ENCODE measurements around the gene MED26.

Gene MED26

DNA sequence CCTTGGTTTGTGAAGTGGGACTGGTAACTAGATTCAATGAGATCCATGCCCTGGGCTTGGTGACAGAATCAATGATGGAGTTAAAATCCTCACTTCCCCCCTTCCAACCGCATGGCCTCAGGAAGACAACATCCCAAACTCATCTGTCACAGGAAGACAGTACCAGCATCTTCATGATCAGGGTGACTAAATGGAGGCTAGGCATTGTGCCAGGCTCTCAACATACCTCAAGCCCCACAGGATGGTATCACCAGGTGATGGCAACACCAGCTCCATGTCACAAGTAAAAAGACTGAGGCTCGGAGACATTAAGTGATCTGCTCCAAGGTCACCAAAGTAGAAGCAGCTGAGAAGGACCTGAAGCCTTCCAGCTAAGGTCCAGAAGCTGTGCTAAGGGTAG, 14.2 kb downstream of the MED26 start:
- DNase-seq (ENCODE audit: low spot score), result no peak

DNA sequence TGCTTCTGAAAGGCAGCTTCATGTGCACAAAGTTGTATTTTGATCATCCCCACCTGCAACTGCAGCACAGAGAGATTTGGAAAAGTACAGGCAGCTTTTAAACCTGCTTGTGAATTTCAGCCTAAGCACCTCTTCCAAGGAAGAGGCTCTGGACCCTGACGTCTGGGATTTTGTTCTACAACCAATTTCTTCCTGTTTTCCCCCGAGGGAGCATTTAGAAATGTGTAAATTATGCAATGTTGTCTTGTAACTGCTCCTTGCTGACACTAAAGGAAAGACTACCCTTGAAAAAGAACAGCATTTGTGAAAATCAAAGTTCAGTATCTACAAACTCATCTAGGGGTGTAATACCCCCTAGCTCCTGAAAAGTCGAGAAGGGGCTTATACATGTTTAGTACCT, 15.4 kb downstream of the MED26 start:
- no peak for DNase-seq (ENCODE audit: low spot score)

DNA sequence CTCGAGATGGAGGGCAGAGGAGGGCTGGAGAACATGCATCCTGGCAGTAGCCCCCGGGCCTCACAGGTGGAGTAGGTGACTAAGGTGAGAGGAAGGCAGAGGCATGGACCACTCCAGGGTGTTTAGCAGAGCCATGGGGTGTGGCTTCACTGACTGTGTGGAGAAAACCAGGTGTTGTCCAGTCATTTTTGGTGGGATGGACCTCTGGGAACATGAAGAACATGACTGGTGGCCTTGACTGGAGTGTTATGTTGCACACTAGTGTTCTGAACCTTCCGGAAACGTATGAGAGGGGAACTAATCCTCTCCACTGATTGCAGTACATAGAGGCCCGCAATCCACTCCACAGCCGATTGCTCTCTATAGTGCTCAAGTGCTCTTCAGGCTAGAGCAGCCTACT, 16.9 kb downstream of the MED26 start:
- no peak for DNase-seq (ENCODE audit: low spot score)

DNA sequence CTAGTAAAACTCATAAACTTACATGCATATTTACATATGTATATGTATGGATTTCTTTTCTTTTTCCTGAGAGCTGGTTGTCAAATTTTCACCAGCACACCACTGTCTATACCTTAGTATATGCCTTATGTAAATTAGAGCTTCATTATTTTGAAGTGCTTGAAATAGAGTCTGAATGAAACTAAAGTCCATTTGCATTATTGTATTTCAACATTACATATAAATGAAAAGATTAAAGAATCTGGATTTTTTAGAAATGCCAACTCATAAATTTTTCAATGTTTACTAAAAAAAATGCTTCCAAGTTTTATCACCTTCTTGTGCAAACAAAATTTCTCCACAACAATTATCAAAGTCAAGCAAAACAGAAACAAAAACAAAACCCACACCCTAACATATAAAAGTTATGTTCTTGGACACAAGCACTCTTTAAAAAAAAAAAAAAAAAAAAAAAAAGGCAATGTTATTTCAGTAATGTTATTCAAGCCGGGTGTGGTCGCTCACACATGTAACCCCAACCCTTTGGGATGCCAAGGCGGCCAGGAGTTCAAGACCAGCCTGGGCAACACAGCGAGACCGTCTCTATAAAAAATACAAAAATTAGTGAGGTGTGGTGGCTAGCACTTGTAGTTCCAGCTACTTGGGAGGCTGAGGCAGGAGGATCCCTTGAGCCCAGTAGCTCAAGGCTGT, 18.3 kb downstream of the MED26 start:
- DNase-seq (ENCODE audit: low spot score), result no peak

DNA sequence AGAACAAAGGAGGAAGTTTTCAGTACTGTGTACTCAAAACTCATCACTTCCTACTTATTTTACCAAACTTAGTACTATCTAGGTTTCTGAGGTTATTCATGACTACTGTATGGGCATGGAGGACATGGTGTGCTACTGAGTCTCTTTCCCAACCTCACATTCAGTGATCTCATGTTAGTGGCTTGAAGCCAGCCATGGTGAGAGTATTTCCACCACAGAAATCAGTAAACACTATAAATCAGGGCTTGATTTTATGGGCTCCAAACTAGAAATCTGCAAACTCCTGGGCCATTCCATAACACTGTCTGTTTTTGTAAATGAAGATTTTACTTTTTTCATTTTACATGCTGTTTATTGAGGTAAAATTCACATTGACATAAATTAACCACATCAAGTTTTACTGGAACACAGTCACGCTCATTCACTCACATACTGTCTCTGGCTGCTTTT, 19.7 kb downstream of the MED26 start:
- peak; percentile 93 for DNase-seq (ENCODE audit: low spot score)

DNA sequence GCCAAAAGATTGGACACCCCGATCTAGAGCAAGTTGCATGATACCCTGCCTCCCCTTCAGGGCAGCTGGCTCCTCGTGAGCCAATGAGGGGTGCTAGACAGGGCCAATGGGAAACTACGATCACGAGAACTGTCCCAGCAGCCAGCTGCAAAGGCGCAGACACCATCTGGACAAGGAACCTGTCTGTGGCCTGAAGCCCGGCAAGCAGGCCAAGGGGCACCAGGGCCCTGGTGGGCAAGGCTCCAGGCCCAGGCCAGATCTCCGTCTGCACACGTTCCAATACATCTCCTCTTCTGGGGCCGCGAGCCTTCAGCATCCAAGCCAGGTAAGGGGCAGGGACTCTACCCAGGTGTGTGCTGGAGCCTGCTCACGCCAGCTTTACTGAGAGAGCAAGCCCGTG, 20.2 kb downstream of the MED26 start:
- DNase-seq (ENCODE audit: low spot score), result no peak

DNA sequence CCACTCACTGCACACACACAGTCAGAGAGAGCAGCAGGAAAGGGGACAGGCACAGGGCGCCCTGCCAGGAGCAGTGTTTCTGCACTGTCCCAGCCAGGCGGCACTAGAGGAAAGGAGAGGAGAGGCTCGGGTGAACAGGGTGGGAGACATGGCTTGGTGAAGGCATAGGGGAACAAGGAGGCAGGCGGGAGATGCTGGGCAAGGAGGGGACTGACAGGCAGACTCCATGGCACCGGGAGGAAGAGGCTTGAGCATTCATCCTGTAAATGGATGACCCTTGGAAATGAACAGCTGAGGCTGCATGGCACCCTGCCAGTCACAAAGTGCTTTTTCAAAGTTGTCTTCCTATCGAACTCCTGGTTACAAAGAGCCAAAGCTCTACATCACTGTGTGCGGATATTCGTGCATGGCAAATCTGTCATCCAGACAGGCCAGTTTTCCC, 22.4 kb downstream of the MED26 start:
- DNase-seq (ENCODE audit: low spot score), result no peak

DNA sequence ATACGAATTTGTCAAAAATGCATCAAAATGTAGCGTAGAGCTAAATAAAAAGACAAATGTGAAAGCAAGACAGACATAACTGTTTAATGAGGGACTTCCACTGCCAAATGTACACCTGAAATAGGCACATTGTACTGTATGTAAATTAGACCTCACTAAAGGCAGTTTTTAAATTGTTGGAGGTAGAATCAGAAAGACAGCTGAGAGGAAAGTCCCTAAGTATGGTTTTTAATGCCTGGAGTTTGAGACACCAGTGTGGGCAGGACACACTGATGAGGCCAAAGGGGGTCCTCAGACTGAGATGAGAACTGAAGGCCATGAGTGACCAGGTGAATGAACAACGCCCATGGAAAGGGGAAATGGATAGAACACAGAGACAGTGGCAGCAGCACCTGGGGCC, 22.9 kb downstream of the MED26 start:
- no peak for DNase-seq (ENCODE audit: low spot score)

DNA sequence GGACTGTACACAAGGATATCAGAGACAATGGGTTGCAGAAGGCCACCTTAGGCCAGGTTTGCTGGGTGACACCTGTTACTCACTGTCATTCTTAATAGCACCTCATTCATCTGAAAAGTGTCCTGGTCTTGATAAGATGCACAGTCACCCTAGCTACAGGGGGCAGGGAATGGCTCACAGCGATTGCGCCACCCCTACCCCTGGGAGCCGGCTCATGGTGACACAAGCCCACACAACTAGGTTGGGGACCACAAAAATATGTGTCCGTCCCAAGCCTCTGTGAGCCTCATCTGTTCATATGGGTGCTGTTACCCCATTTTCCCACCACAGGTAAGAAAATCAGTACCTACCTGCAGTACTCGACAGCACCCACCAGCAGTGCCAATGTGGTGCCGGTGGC, 23.4 kb downstream of the MED26 start:
- no peak for DNase-seq (ENCODE audit: low spot score)

DNA sequence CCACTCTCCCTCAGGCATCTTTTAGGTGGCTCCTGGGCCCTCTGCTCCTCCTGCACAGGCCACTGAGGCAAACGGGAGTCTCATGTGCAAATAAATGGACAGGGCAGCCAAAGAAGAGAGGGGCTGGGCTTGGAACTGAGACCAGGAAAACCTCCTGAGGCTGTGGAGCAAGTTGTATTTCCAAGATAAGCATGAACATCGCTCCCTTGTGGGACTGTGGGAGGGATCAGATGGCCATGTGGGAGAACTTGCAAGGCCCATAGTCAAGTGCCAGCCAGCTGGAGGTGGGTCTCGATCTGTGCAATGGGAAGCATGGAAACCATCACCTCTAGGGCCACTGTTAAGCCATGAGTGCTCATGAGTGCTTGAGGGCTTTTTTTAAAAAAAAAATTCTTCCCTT, 24.9 kb downstream of the MED26 start:
- DNase-seq (ENCODE audit: low spot score), result no peak

DNA sequence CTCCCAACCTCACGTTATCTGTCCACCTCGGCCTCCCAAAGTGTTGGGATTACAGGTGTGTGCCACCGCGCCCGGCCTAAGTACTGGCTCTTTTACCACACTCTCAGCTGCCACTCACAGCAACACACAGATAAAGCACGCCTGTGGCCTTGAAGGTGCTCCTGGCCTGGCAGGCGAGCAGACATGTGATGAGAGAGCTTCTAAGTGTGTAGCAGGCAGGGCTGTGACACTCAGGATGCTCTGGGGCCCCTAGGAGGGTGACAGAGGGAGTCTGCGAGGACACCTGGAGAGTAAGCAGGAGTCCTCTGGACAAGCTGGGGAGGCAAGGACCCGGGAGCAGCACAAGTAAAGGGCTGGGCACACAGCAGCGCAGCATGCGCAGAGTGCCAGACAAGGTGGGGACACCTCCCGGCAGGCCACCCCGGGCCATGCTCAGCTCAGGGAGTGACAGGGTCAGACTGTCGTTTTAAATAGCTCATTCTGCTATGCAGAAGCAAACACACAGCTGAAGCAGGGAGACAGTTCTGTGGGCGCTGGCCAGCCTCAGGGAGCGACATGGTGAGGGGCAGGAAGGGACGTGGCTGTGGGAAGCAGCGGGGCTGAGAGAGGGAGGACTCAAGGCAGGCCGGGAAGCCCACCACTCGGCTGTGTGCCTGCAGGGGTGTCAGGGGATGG, 26.5 kb downstream of the MED26 start:
- no peak for DNase-seq (ENCODE audit: low spot score)

DNA sequence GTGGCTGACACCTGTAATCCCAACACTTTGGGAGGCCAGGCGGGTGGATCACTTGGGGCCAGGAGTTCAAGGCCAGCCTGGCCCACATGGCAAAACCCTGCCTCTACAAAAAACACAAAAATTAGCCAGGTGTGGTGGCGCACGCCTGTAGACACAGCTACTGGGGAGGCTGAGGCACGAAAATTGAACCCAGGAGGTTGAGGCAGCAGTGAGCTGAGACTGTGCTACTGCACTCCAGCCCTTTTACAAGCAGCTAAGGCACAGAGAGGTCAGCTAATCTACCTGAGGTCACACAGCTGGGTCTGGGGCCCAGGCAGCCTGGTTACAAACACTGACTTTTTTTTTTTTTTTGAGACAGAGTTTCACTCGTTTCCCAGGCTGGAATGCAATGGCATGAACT, 27.2 kb downstream of the MED26 start:
- DNase-seq (ENCODE audit: low spot score), result no peak

DNA sequence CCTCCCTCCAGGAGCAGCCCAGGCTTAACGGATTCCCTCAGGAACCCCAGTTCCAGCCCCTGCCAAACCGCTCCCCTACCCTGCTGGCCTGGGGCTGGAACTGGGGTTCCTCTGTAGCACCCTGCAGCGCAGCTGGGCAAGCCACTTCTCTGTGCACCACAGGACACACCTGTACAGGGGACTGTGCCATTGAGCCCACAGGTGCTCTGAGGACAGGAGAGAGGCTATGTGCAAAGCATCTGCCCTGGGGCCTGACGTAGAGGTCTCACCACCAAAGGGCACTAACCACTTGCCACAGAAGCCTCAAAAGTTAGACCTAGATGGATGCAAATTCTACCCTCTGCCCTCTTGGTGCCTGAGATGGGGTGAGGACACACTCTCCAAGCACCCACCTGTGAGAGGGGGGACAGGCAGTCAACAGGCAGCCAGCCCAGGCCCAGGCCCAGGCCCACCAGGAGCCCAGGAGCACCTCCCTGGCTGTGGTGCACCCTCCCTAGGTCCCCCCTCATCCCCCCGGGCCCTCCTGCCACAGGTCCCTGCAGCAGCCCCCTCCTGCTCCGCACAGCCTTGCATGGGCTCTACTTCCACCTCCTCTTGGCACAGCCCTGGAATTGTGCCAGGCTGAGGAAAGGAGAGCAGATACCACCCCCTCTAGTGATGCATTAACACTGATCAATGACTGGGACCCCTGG, 28.2 kb downstream of the MED26 start:
- DNase-seq (ENCODE audit: low spot score), result no peak

DNA sequence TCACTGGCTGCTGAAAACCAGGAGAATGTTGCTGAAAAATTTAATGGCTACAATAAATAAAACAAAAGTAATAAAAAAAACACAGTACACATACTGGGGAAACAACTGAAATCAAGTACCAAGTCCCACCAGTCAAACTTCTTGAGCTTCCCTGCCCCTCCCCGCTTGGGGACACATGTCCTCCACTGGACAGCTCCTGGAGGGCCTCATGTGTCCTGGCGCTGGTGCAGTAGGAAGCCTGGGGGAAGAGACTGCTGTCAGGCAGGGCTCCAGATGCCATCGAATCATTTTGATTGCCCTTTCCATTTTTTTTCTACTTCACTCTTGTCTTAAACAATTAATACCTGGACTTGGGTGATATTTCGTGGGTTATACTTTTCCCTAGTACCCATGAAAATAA, 29.2 kb downstream of the MED26 start:
- DNase-seq (ENCODE audit: low spot score), result no peak

DNA sequence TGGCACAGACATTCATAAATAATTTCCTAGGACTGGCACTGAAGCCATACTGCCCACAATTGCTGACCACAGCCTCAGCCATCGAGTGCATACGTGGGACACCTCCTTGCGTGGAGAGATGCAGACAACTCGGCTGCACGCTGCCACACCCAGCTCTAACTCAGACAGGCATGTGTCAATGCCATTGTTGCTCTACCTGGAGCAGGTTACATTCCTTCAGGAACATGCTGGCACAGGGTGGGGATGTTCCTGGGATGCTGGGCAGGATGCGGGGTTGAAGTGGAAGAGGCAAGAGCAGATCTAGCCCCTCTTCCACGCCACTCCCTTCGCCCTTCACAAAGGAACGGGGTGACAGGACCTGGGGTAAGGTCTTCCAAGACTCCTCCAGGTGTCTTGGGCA, 31.6 kb downstream of the MED26 start:
- no peak for DNase-seq (ENCODE audit: low spot score)

DNA sequence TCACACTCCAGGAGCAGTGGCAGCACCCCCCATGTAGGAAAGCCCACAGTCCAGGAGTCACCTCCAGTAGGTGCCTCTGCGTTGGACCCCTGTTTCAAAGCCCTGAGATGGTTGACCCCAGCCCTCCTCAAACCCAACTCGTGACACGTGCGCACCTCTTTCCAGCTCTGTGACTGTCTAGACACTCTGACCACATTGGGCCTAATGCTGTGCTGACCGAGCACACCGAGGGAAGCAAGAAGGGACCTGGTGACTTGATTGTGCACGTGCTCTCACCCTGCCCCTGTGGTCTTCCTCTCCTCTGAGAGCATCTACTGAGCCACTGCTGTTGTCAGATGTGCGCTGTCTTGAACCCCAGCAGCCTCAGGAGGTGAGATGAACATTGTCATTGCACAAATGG, 32.9 kb downstream of the MED26 start:
- no peak for DNase-seq (ENCODE audit: low spot score)

DNA sequence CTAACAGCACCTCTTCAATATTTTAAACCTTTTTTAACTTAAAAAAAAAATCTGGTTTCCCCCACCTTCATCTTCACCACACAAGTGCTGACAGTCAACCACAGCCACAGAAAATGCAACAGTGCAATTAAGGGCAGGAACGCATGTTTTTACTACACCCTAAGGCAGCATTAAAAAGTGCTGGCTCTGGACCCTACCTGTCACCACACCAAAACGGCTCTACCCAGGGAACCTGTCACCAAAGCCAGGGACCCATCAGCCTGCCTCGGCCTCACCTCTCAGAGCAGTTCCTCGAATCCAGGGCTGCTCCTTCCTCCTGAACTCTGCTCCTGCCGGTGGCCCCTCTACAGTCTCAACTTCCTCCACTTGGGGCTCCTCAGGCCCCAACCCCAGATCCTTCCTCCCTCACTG, 33.3 kb downstream of the MED26 start:
- no peak for DNase-seq (ENCODE audit: low spot score)

DNA sequence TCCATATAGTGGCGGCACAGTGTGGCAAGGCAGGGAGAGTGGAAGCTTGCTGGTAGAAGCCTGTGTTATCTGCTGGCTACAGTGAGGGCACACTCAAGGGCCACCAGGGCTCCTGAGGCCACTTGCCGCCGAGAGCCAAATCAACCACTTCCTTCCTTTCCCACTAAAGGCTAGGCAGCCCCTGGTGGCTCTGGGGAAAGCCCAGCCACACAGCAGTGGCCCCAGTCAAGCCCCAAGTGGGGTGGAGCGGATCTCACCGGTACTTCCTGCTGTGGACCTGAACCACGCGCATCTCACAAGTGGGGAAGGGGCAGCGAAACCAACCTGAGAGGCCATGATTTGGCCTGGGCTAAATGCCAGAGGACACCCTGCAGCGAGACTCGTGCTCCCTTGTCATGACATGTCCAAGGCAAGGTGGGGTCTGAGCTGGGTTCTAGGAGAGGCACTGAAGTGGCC, 33.8 kb downstream of the MED26 start:
- no peak for DNase-seq (ENCODE audit: low spot score)

DNA sequence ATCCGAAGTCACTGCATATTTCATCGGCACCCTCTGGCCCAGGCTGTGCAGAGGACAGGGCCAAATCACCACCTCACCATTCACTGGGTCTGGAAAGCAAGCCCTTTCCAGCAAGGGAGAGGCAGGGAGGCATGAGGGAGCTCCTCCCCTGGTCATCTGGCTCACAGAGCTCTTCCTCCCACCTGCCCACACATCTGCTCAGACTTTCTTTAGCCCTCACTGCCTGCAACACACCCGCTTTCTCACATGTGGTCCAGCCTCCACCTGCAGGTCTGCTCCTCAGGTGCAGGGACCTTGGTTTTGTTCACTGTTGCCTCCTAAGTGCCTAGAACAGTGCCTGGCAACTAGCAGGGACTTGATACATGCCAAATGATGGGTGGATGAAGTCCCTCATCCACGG, 34.8 kb downstream of the MED26 start:
- no peak for DNase-seq (ENCODE audit: low spot score)

DNA sequence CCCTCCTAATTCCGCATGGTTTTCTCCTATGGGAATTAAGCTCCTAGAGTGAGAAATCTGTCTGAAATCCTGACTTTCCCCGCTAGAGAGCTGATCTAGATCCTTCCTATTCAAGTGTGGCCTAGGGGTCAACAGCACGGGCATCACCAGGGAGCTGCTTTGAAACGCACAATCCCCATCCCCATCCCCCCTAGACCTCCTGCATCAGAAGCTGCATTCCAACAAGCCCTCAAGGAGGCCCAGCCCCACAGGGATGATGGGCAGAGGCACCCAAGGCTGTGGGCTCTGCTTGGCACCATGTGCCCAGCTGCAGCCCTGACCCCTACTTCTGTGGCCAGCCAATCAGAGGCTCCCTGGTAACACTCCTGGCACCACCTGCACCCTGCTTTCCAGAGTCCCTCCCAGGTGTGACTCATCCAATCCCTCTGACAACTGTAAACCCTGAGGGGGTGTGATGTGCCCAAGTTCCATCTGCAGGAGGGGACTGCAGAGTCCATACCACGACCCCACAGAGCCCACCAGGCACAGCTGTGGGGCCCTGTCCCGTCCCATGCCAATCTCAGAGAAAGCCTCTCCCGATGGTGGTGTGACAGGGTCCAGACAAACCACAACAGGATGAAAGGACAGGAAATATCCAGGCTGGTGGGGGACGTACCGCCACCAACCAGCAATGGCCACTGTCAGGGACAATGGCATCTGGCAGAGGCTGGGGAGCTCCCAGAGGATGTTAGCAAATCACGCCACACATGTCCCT, 36.0 kb downstream of the MED26 start:
- DNase-seq (ENCODE audit: low spot score), result no peak

DNA sequence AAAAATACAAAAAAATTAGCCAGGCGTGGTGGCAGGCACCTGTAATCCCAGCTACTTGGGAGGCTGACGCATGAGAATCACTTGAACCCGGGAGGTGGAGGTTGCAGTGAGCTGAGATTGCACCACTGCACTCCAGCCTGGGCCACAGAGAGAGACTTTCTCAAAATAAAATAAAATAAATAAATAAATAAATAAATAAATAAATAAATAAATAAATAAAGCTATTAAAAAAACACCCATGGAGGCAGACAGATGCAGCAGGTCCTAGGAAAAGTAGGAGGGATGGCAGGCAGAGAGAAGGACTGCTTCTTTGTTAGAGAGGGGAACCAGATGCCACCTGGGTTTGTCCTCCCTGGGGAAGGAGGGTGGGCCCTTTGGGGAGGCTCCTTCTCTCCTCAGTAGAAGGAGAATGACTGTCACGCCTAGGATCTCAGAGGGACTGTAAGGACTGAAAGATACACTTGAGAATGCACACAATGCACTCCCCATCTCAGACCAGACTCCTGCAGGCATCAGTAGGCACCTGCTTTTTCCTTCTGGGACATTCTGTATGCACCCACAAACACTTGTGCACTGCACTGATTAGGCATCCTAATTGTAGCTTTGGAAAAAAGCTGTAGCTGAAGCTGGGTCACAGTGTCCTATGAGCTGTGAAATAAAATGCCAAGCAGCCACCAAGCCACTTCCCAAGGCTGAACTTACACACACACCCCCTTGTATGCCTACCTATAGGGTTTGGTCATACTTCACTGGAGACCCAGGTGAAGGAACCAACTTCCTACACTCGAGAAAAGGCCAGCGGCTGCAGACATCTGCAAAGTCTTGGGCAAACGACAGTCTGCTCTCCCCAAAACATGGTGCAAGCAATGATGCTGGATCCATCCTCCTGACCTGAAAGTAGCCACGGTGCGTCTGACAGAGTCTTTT, 36.9 kb downstream of the MED26 start:
- no peak for DNase-seq (ENCODE audit: low spot score)
